LNCAP (cell line): Measurements from ENCODE around the gene ATP1B1.

Source experiments
- CTCF ChIP-seq: fragments of 450-650 bp; IDR thresholded peaks from 2 replicates; pipeline ENCODE4 v1.5.1; 2017; ENCODE audit warnings: mild to moderate bottlenecking

Gene ATP1B1

GRCh38 chr1:169106095-169106920 is at the start of gene ATP1B1:
Gene ATP1B1, plus strand, starts transcription at chr1:169106690. Its CDS starts 140 bp downstream, at chr1:169106830.
- TF ChIP-seq CTCF = no peak

- TF ChIP-seq CTCF = no peak
Measured at GRCh38 chr1:169059421-169059820, 47.1 kb upstream of the ATP1B1 start.

GRCh38 chr1:169060043-169060722 is 46.3 kb upstream of the ATP1B1 start:
- no peak for TF ChIP-seq CTCF

GRCh38 chr1:169060919-169061639 is 45.4 kb upstream of the ATP1B1 start:
- TF ChIP-seq CTCF = no peak

- no peak for TF ChIP-seq CTCF
Measured at GRCh38 chr1:169062152-169062551, 44.3 kb upstream of the ATP1B1 start.

- TF ChIP-seq CTCF = no peak
Measured at GRCh38 chr1:169064103-169064502, 42.4 kb upstream of the ATP1B1 start.

GRCh38 chr1:169070547-169070946 is 35.9 kb upstream of the ATP1B1 start:
- TF ChIP-seq CTCF = no peak
